T-helper 9 cell (primary cell): ENCODE data around the gene MITF.

Experiments used
- DNase-seq: peaks from one replicate; pipeline ENCODE4 v3.0.0-alpha.2; 2020

Gene MITF

GRCh38 chr3:69925506-69925905 lies 186.2 kb downstream of the MITF start:
- DNase-seq = no peak

GRCh38 chr3:69926385-69926784 lies 187.1 kb downstream of the MITF start:
- no peak for DNase-seq

GRCh38 chr3:69927571-69927970 lies 188.3 kb downstream of the MITF start:
- DNase-seq = no peak

GRCh38 chr3:69929019-69929418 lies 189.8 kb downstream of the MITF start:
- DNase-seq = no peak

- no peak for DNase-seq
Observed at GRCh38 chr3:69930564-69930963, 191.3 kb downstream of the MITF start.

GRCh38 chr3:69932087-69932486 lies 192.8 kb downstream of the MITF start:
- DNase-seq = no peak

GRCh38 chr3:69932501-69932900 lies 193.2 kb downstream of the MITF start:
- DNase-seq = no peak

- no peak for DNase-seq
Observed at GRCh38 chr3:69934398-69934797, 195.1 kb downstream of the MITF start.

- DNase-seq = no peak
Observed at GRCh38 chr3:69936266-69936665, 197.0 kb downstream of the MITF start.

GRCh38 chr3:69938061-69938460 lies 198.8 kb downstream of the MITF start:
- DNase-seq = no peak

GRCh38 chr3:69938931-69939330 lies 199.7 kb downstream of the MITF start:
- DNase-seq = no peak

GRCh38 chr3:69941037-69941436 lies 201.8 kb downstream of the MITF start:
- no peak for DNase-seq

- no peak for DNase-seq
Observed at GRCh38 chr3:69941439-69942176, 202.3 kb downstream of the MITF start.

- no peak for DNase-seq
Observed at GRCh38 chr3:69944931-69945493, 205.7 kb downstream of the MITF start.

GRCh38 chr3:69948246-69948862 lies 209.1 kb downstream of the MITF start:
- no peak for DNase-seq

GRCh38 chr3:69951616-69952015 lies 212.4 kb downstream of the MITF start:
- DNase-seq = no peak

- DNase-seq = no peak
Observed at GRCh38 chr3:69959581-69959980, 220.3 kb downstream of the MITF start.

GRCh38 chr3:69961706-69962439 lies 222.6 kb downstream of the MITF start:
- no peak for DNase-seq

- DNase-seq = no peak
Observed at GRCh38 chr3:69963643-69964042, 224.4 kb downstream of the MITF start.

GRCh38 chr3:69967156-69967555 lies 227.9 kb downstream of the MITF start:
- no peak for DNase-seq

- DNase-seq = no peak
Observed at GRCh38 chr3:69970827-69971226, 231.6 kb downstream of the MITF start.

GRCh38 chr3:69972672-69973071 lies 233.4 kb downstream of the MITF start:
- DNase-seq = no peak

GRCh38 chr3:69976021-69976420 lies 236.8 kb downstream of the MITF start:
- no peak for DNase-seq
